H9 (cell line): ENCODE measurements around the gene PON1. TPM values are rescaled to one million over a fixed set of nuclear protein-coding genes. Genes with fewer than 3 reads are reported as not detected.

Source experiments
- DNase-seq: peaks from one replicate; pipeline ENCODE4 v3.0.0-alpha.2; 2017
- H2AFZ ChIP-seq: one replicate; pipeline ENCODE4 v1.6.1; 2013; ENCODE audit warnings: mild to moderate bottlenecking, low read length, control low read depth, moderate library complexity
- H2AK5ac ChIP-seq: 2 replicates; pipeline ENCODE4 v1.6.1; 2013; ENCODE audit warnings: low read length, control low read depth, mixed read lengths; ENCODE audit not compliant: insufficient read length
- H2BK120ac ChIP-seq: one replicate; pipeline ENCODE4 v1.6.1; 2013; ENCODE audit warnings: low read depth, mild to moderate bottlenecking, low read length, control low read depth, inconsistent platforms; ENCODE audit not compliant: poor library complexity, severe bottlenecking
- H2BK12ac ChIP-seq: 2 replicates; pipeline ENCODE4 v1.6.1; 2013; ENCODE audit warnings: low read length, control low read depth, mixed read lengths, low read depth; ENCODE audit not compliant: insufficient read length
- H2BK15ac ChIP-seq: 2 replicates; pipeline ENCODE4 v1.6.1; 2013; ENCODE audit warnings: low read depth, low read length, control low read depth
- H2BK20ac ChIP-seq: one replicate; pipeline ENCODE4 v1.6.1; 2013; ENCODE audit warnings: low read depth, mild to moderate bottlenecking, low read length, control low read depth, inconsistent platforms; ENCODE audit not compliant: poor library complexity, severe bottlenecking
- H2BK5ac ChIP-seq: 2 replicates; pipeline ENCODE4 v1.6.1; 2013; ENCODE audit warnings: low read length, control low read depth, mixed read lengths; ENCODE audit not compliant: insufficient read length
- H3K14ac ChIP-seq: 2 replicates; pipeline ENCODE4 v1.6.1; 2013; ENCODE audit warnings: low read length, control low read depth; ENCODE audit not compliant: insufficient read depth
- H3K18ac ChIP-seq: 2 replicates; pipeline ENCODE4 v1.6.1; 2013; ENCODE audit warnings: low read depth, mild to moderate bottlenecking, mixed read lengths, low read length, control low read depth; ENCODE audit not compliant: insufficient read length
- H3K23ac ChIP-seq: 2 replicates; pipeline ENCODE4 v1.6.1; 2013; ENCODE audit warnings: low read length, control low read depth, mixed read lengths, low read depth; ENCODE audit not compliant: insufficient read length
- H3K23me2 ChIP-seq: 2 replicates; pipeline ENCODE4 v1.6.1; 2013; ENCODE audit warnings: low read depth, mild to moderate bottlenecking, mixed read lengths, low read length, control low read depth; ENCODE audit not compliant: insufficient read length, poor library complexity, severe bottlenecking
- H3K27ac ChIP-seq: 2 replicates; pipeline ENCODE4 v1.5.1; 2013; ENCODE audit warnings: low read length, control low read depth, mixed read lengths, low read depth; ENCODE audit not compliant: insufficient read length
- H3K27me3 ChIP-seq: 2 replicates; pipeline ENCODE4 v1.6.1; 2013; ENCODE audit warnings: low read length, control low read depth, inconsistent platforms; ENCODE audit not compliant: insufficient read depth
- H3K4ac ChIP-seq: 2 replicates; pipeline ENCODE4 v1.6.1; 2013; ENCODE audit warnings: low read depth, mild to moderate bottlenecking, control low read depth, inconsistent platforms, low read length, moderate library complexity
- H3K4me1 ChIP-seq: 2 replicates; pipeline ENCODE4 v1.6.1; 2013; ENCODE audit warnings: low read length, control low read depth, inconsistent platforms; ENCODE audit not compliant: insufficient read depth
- H3K4me2 ChIP-seq: 2 replicates; pipeline ENCODE4 v1.6.1; 2013; ENCODE audit warnings: low read length, control low read depth, mixed read lengths; ENCODE audit not compliant: insufficient read length, insufficient read depth
- H3K56ac ChIP-seq: 2 replicates; pipeline ENCODE4 v1.6.1; 2013; ENCODE audit warnings: low read depth, mild to moderate bottlenecking, mixed read lengths, low read length, control low read depth; ENCODE audit not compliant: insufficient read length
- H3K79me1 ChIP-seq: 2 replicates; pipeline ENCODE4 v1.6.1; 2013; ENCODE audit warnings: low read depth, mild to moderate bottlenecking, moderate library complexity, low read length, control low read depth, inconsistent platforms; ENCODE audit not compliant: insufficient read depth, poor library complexity, severe bottlenecking
- H3K79me2 ChIP-seq: 2 replicates; pipeline ENCODE4 v1.6.1; 2013; ENCODE audit warnings: low read length, control low read depth, inconsistent platforms; ENCODE audit not compliant: insufficient read depth
- H3K9ac ChIP-seq: 2 replicates; pipeline ENCODE4 v1.6.1; 2013; ENCODE audit warnings: low read length, control low read depth, mixed read lengths; ENCODE audit not compliant: insufficient read length; ENCODE audit errors: extremely low read depth
- H3K9me3 ChIP-seq: one replicate; pipeline ENCODE4 v1.6.1; 2013; ENCODE audit warnings: low read depth, low read length, inconsistent platforms; ENCODE audit not compliant: control insufficient read depth
- H3T11ph ChIP-seq: one replicate; pipeline ENCODE4 v1.6.1; 2013; ENCODE audit warnings: mild to moderate bottlenecking, low read length, control low read depth, inconsistent platforms
- H4K20me1 ChIP-seq: one replicate; pipeline ENCODE4 v1.6.1; 2013; ENCODE audit not compliant: control insufficient read depth, insufficient read length, insufficient read depth
- H4K5ac ChIP-seq: 2 replicates; pipeline ENCODE4 v1.6.1; 2013; ENCODE audit warnings: low read depth, mild to moderate bottlenecking, mixed read lengths, low read length, control low read depth; ENCODE audit not compliant: insufficient read length
- H4K8ac ChIP-seq: replicated peaks from 2 replicates; pipeline ENCODE4 v1.6.1; 2013; ENCODE audit warnings: low read length, control low read depth, mixed read lengths, low read depth; ENCODE audit not compliant: insufficient read length
- H4K91ac ChIP-seq: 2 replicates; pipeline ENCODE4 v1.6.1; 2013; ENCODE audit warnings: low read depth, mild to moderate bottlenecking, moderate library complexity, mixed read lengths, low read length, control low read depth; ENCODE audit not compliant: insufficient read length
- H3K27ac Mint-ChIP-seq, 3 experiments: 2 replicates in 2 of 3; 3 replicates in 1 of 3; pipeline ENCODE4 v1.8.0; 2020 to 2021; ENCODE audit warnings: mixed read lengths in 3 of 3, mild to moderate bottlenecking in 1 of 3, moderate library complexity in 1 of 3
- H3K27me3 Mint-ChIP-seq: 2 replicates; pipeline ENCODE4 v1.8.0; 2021; ENCODE audit warnings: low read depth, mild to moderate bottlenecking, moderate library complexity, mixed read lengths
- H3K36me3 Mint-ChIP-seq, 3 experiments: 2 replicates in 2 of 3; 3 replicates in 1 of 3; pipeline ENCODE4 v1.8.0; 2020 to 2021; ENCODE audit warnings: low read depth in 3 of 3, mixed read lengths in 3 of 3; ENCODE audit not compliant: insufficient read depth in 1 of 3
- H3K4me1 Mint-ChIP-seq, 2 experiments: 2 replicates each; pipeline ENCODE4 v1.8.0; 2020; ENCODE audit warnings: mixed read lengths in 2 of 2
- H3K4me3 Mint-ChIP-seq, 2 experiments: 2 replicates in 1 of 2; 3 replicates in 1 of 2; pipeline ENCODE4 v1.8.0; 2020 to 2021; ENCODE audit warnings: mild to moderate bottlenecking in 2 of 2, mixed read lengths in 2 of 2, moderate library complexity in 1 of 2
- H3K9me3 Mint-ChIP-seq, 2 experiments: 2 replicates in 1 of 2; 3 replicates in 1 of 2; pipeline ENCODE4 v1.8.0; 2020; ENCODE audit warnings: mild to moderate bottlenecking in 2 of 2, mixed read lengths in 2 of 2, moderate library complexity in 1 of 2
- WGBS: extraction: QIAGEN DNeasy Blood & Tissue Kit; methylation state at CpG from one replicate; pipeline ENCODE4 v1.1.7; 2013; ENCODE audit warnings: missing lambda C conversion rate, low lambda C conversion rate, mixed read lengths; ENCODE audit not compliant: insufficient read length; ENCODE audit errors: extremely low coverage; 5-methylcytosine and 5-hydroxymethylcytosine counted together
- total RNA-seq: library from RNA; stranded (reverse); gene quantifications from 2 replicates; pipeline ENCODE4 v1.2.1, GENCODE V29; 2021
- TF ChIP-seq, protein P1 (sequence below): fragments of 200-600 bp; sonication (generic); conservative IDR thresholded peaks from 3 replicates; pipeline ENCODE4 v1.8.0; 2021; ENCODE audit warnings: antibody characterized with exemption, mild to moderate bottlenecking

PON1 gene
- total RNA-seq, 1 experiment from 2014 or later, result 0.90 TPM

DNA sequence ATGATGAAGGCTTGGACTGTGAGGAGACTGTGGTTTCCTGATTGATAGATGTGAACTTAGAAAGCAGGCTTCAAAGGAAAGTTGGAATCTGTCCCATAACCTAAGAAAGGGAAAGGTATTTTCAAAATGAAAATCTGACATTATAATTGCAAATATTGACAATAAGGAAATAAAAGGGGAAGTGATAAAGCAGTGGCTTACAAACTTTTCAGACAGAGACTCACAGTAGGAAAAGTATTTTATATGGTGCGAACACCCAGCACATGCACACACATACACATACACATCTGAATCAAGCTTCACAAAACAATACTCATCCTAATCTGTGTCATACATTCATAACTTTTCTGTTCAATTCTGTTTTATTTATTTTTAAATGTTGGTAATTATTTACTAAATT is 4.8 kb downstream of the PON1 start:
- peaks cover 9 to 18% of the 10 kb centered on the region in 2 experiments for H3K4me1 Mint-ChIP-seq
- peaks cover 12% of the 10 kb centered on the region for H3K27me3 Mint-ChIP-seq
- TF ChIP-seq, protein P1, sequence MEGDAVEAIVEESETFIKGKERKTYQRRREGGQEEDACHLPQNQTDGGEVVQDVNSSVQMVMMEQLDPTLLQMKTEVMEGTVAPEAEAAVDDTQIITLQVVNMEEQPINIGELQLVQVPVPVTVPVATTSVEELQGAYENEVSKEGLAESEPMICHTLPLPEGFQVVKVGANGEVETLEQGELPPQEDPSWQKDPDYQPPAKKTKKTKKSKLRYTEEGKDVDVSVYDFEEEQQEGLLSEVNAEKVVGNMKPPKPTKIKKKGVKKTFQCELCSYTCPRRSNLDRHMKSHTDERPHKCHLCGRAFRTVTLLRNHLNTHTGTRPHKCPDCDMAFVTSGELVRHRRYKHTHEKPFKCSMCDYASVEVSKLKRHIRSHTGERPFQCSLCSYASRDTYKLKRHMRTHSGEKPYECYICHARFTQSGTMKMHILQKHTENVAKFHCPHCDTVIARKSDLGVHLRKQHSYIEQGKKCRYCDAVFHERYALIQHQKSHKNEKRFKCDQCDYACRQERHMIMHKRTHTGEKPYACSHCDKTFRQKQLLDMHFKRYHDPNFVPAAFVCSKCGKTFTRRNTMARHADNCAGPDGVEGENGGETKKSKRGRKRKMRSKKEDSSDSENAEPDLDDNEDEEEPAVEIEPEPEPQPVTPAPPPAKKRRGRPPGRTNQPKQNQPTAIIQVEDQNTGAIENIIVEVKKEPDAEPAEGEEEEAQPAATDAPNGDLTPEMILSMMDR, result no peak
- Histone ChIP-seq H2BK120ac (no peak overlapping the region), H3K27me3 (0 out of 2 replicates have a peak, but pooled peaks cover 2% of the 10 kb centered on the region), H3K79me2 (no peaks in the 10 kb centered on the region), H3K23me2 (peaks cover 3% of the 10 kb centered on the region), H2BK15ac (no peak overlapping the region), H3K4me1 (no peaks in the 10 kb centered on the region), H3K4me2 (no peak overlapping the region), H3T11ph (no peak overlapping the region), H2BK12ac (no peak overlapping the region), H3K4ac (no peak overlapping the region), H2AFZ (no peak overlapping the region), H2BK5ac (no peak overlapping the region), H3K14ac (no peak overlapping the region), H3K56ac (no peak overlapping the region), H4K91ac (no peak overlapping the region), H3K9me3 (no peaks in the 10 kb centered on the region), H3K27ac (no peak overlapping the region), H3K9ac (no peak overlapping the region), H2AK5ac (no peak overlapping the region), H4K20me1 (no peaks in the 10 kb centered on the region), H4K8ac (no peak overlapping the region), H3K18ac (no peak overlapping the region), H3K23ac (no peak overlapping the region), H2BK20ac (no peak overlapping the region), H4K5ac (no peak overlapping the region), H3K79me1 (no peaks in the 10 kb centered on the region)
- H3K9me3 Mint-ChIP-seq, result no peaks in the 10 kb centered on the region
- no peak overlapping the region for H3K27ac Mint-ChIP-seq
- H3K36me3 Mint-ChIP-seq, result no peaks in the 10 kb centered on the region
- no peak for DNase-seq
- WGBS, result no CpG with 5 or more reads among the region's 1 CpG
- no peak overlapping the region for H3K4me3 Mint-ChIP-seq
